GM23248 (cell line): ENCODE results near the gene CIPC. TPM values are rescaled to one million over a fixed set of nuclear protein-coding genes. Genes with fewer than 3 reads are reported as not detected.
A peak's percentile ranks its signal among the peaks of the same experiment; 100 is the strongest.

ENCODE experiments used
- DNase-seq: peaks from one replicate; pipeline ENCODE4 v3.0.0-alpha.2; 2015
- H2AFZ ChIP-seq: fragments of 200-600 bp; sonication (generic); 2 replicates; pipeline ENCODE4 v1.6.1; 2016; ENCODE audit warnings: antibody characterized with exemption
- H3F3A ChIP-seq: fragments of 200-600 bp; sonication (generic); 2 replicates; pipeline ENCODE4 v1.6.1; 2016; ENCODE audit warnings: mild to moderate bottlenecking, antibody characterized with exemption, mixed run types; ENCODE audit not compliant: insufficient read depth
- H3K27ac ChIP-seq: fragments of 200-600 bp; sonication (generic); 2 replicates; pipeline ENCODE4 v1.5.1; 2016; ENCODE audit warnings: mild to moderate bottlenecking
- H3K27me3 ChIP-seq: fragments of 200-600 bp; sonication (generic); replicated peaks from 2 replicates; pipeline ENCODE4 v1.6.1; 2016; ENCODE audit warnings: mild to moderate bottlenecking; ENCODE audit not compliant: insufficient read depth
- H3K36me3 ChIP-seq: fragments of 200-600 bp; sonication (generic); 2 replicates; pipeline ENCODE4 v1.6.1; 2016; ENCODE audit warnings: low read depth, mild to moderate bottlenecking
- H3K4me1 ChIP-seq: fragments of 200-600 bp; sonication (generic); 2 replicates; pipeline ENCODE4 v1.6.1; 2016; ENCODE audit warnings: mild to moderate bottlenecking; ENCODE audit not compliant: insufficient read depth
- H3K4me2 ChIP-seq: fragments of 200-600 bp; sonication (generic); one replicate; pipeline ENCODE4 v1.6.1; 2016; ENCODE audit warnings: mild to moderate bottlenecking; ENCODE audit not compliant: unreplicated experiment
- H3K4me3 ChIP-seq: fragments of 200-600 bp; sonication (generic); 2 replicates; pipeline ENCODE4 v1.5.1; 2016; ENCODE audit warnings: mild to moderate bottlenecking
- H3K79me2 ChIP-seq: fragments of 200-600 bp; sonication (generic); 2 replicates; pipeline ENCODE4 v1.6.1; 2016; ENCODE audit warnings: mild to moderate bottlenecking; ENCODE audit not compliant: insufficient read depth
- H3K9ac ChIP-seq: fragments of 200-600 bp; sonication (generic); 2 replicates; pipeline ENCODE4 v1.6.1; 2016; ENCODE audit warnings: mild to moderate bottlenecking
- H3K9me2 ChIP-seq: fragments of 200-600 bp; sonication (generic); 2 replicates; pipeline ENCODE4 v1.6.1; 2016; ENCODE audit warnings: mixed run types, mild to moderate bottlenecking, moderate library complexity; ENCODE audit not compliant: insufficient read depth
- H3K9me3 ChIP-seq: fragments of 200-600 bp; sonication (generic); one replicate; pipeline ENCODE4 v1.6.1; 2017; ENCODE audit warnings: low read depth
- H4K20me1 ChIP-seq: fragments of 200-600 bp; sonication (generic); 2 replicates; pipeline ENCODE4 v1.6.0; 2016; ENCODE audit not compliant: insufficient read depth
- EZH2 ChIP-seq: fragments of 200-600 bp; sonication (generic); IDR thresholded peaks from 2 replicates; pipeline ENCODE4 v1.6.1; 2018; ENCODE audit warnings: antibody characterized with exemption, mild to moderate bottlenecking; ENCODE audit not compliant: insufficient read depth, poor library complexity, severe bottlenecking
- EZH2phosphoT487 ChIP-seq: fragments of 200-600 bp; sonication (generic); IDR thresholded peaks from 2 replicates; pipeline ENCODE4 v1.6.1; 2018; ENCODE audit warnings: antibody characterized with exemption, moderate library complexity, mild to moderate bottlenecking, low read depth; ENCODE audit not compliant: insufficient read depth
- WGBS, 2 experiments: methylation state at CpG; one replicate each; pipeline ENCODE4 v1.1.6; 2015 to 2017; ENCODE audit warnings: low lambda C conversion rate in 2 of 2, low coverage in 1 of 2; ENCODE audit errors: missing lambda C conversion rate in 2 of 2; 5-methylcytosine and 5-hydroxymethylcytosine counted together
- in situ Hi-C: fragments of 300-500 bp; cut with MboI; formaldehyde crosslinking; loops from 2 replicates; pipeline ENCODE4 v1.15.0; 2020
- polyA plus RNA-seq: library from polyadenylated mRNA; unstranded; fragments of >200 nt; fragmentation: Nextera tagmentation; extraction: Ambion mirVana; gene quantifications from 2 replicates; pipeline ENCODE4 v1.2.1, GENCODE V29; 2016
- total RNA-seq: library from RNA; depleted of rRNA; stranded (reverse); fragments of >200 nt; shearing (Covaris generic); gene quantifications from 2 replicates; pipeline ENCODE4 v1.2.3, GENCODE V29; 2014; rRNA removed

CIPC gene, protein sequence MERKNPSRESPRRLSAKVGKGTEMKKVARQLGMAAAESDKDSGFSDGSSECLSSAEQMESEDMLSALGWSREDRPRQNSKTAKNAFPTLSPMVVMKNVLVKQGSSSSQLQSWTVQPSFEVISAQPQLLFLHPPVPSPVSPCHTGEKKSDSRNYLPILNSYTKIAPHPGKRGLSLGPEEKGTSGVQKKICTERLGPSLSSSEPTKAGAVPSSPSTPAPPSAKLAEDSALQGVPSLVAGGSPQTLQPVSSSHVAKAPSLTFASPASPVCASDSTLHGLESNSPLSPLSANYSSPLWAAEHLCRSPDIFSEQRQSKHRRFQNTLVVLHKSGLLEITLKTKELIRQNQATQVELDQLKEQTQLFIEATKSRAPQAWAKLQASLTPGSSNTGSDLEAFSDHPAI
- total RNA-seq: 10.8 and 14.4 TPM in 2 replicates
- polyA plus RNA-seq: 5.5 and 5.6 TPM in 2 replicates

DNA sequence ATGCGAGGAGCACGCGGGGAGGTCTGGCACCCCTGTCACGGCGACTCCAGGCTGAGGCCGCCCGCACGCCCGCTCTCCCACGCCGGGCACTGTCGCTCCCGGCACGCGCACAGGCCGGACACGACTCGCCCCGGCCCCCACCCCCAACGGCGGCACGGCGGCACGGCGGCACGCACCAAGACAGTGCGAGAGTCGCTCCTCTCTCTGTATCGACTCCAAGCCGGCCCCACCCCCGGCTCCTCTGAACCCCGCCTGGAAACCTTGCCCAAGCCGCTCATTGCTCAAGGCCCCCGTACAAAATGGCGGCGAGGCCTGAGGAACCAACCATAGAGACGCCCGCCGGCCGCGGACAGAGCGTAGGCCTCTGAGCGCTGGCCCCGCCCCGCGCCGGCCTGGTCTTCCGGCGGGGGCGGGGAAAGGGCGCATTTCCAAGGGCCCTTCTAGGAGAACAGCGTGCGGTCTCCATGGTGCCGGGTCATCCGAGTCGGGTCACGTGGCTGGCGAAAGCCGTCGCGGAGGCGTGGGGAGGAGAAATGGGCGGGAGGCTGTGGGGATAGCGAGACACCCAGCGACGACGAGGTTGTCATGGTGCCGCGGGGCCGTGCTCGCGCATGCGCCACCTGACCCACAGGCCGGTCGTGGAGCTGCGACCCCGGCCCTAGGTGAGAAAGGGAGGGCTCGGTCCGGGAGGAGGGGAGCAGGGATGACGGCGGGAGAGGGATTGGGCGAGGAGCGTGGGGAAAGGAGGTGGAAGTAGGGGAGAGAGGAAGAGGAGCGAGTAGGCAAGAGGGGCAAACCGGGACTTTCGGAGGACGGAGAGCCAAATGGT is at the start of gene CIPC:
Gene CIPC, plus strand, starts transcription at position 559 of the 829 bp plus-strand sequence. CDS start 7,451 bp downstream, outside the sequence.
- WGBS, 2 experiments: 1 to 2% methylated on average over 47 to 83 of the region's 87 CpGs
- Histone ChIP-seq H3K27me3 (no peaks in the 10 kb centered on the region), H3K4me2 (peak within 1 kb of the TSS; percentile 96), H3K4me3 (peak within 1 kb of the TSS; percentile 88), H3K9me3 (no peaks in the 10 kb centered on the region), H3K79me2 (peaks cover 31% of the 10 kb centered on the region), H3K27ac (peak within 1 kb of the TSS; percentile 85), H4K20me1 (no peaks in the 10 kb centered on the region), H3K9me2 (no peaks in the 10 kb centered on the region), H2AFZ (peak within 1 kb of the TSS; percentile 93), H3K36me3 (no peaks in the 10 kb centered on the region), H3F3A (peaks cover 16% of the 10 kb centered on the region), H3K4me1 (peaks cover 18% of the 10 kb centered on the region), H3K9ac (peak within 1 kb of the TSS; percentile 92)
- DNase-seq: peak; percentile 99
- in situ Hi-C loops: loop anchor here (25.0 kb wide), 1 partner anchor 386 kb away; no protein-coding TSS in a partner anchor
- TF ChIP-seq EZH2 (no peak), EZH2phosphoT487 (no peak)

DNA sequence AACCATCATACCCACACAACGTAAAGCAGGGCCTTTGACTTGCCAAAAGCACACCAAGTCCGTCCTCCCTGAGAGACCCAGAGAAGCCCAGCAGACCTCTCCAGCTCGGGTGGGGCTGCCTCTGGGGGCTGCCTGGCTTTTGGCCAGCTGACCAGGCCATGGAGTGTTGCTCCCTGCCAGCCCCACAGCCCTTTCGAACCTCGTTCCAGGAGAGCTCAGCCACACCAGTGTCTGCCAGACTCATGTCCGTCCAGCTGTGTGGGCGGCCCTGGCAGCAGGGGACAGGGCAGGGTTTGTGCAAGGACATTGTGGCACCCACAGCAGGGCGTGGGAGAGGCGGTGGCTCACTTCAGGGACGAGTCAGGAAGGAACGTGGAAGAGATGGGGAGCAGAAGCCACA is 46.9 kb upstream of the CIPC start:
- H3K4me3 ChIP-seq: no peak overlapping the region
- H3K9me2 ChIP-seq: no peaks in the 10 kb centered on the region
- H3K9ac ChIP-seq: peak overlapping the region; percentile 30
- no peaks in the 10 kb centered on the region for H3K79me2 ChIP-seq
- in situ Hi-C loops: no loop called here
- H3K4me2 ChIP-seq: no peak overlapping the region
- DNase-seq: peak; percentile 73
- H3K36me3 ChIP-seq: no peaks in the 10 kb centered on the region
- no peaks in the 10 kb centered on the region for H4K20me1 ChIP-seq
- WGBS, 2 experiments: 9 to 13% methylated on average over 9 to 11 of the region's 11 CpGs
- TF ChIP-seq EZH2phosphoT487 (no peak), EZH2 (no peak)
- H3F3A ChIP-seq: peaks cover 15% of the 10 kb centered on the region
- peak overlapping the region; percentile 40 for H3K27ac ChIP-seq
- no peaks in the 10 kb centered on the region for H3K9me3 ChIP-seq
- H2AFZ ChIP-seq: peak overlapping the region; percentile 64
- peaks cover 26% of the 10 kb centered on the region for H3K4me1 ChIP-seq
- H3K27me3 ChIP-seq: no peaks in the 10 kb centered on the region

DNA sequence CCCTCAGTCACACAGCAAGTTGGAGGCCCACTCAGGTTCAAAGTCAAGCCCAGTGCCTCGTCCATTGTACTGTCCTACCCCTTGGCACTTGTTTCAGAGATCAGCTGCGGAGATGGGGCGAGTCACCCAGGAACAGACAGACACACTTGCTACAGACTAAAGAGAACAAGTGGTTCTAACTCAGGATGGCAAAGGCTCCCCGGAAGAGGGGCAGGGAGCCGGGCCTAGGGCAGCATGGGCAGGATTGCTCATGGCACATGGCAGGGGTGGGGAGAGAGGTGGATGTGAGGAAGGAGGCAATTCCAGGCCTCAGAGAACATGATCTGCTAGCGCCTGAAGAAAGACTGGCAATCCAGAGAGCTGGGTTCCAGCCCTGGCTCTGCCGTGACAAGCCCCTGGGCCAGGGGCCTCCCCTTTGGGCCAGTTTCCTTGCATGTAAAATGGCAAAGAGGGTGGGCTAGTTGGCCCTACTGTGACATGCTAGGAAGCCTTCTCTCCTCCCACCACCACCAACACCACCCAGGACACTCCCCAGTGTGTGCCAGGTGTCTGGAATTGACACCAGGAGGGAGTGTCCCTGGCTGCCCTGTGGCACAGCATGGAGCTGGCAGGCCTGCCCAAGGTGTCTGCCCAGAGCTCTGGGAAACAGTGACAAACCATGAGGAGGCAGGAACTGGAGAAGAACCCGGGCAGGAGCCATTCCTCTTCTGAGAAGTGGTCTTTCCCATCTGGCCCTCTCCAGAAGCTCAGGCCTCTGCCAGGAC is 45.6 kb upstream of the CIPC start:
- TF ChIP-seq EZH2phosphoT487 (no peak), EZH2 (no peak)
- Histone ChIP-seq H3K27ac (peak overlapping the region; percentile 18; the same call in 1 of the 2 replicates), H3K4me3 (no peak overlapping the region), H4K20me1 (no peaks in the 10 kb centered on the region), H3K36me3 (no peaks in the 10 kb centered on the region), H3K4me1 (peaks cover 24% of the 10 kb centered on the region), H3F3A (peaks cover 7% of the 10 kb centered on the region; the same call in 1 of the 2 replicates), H3K9ac (peak overlapping the region; percentile 17; the same call in 1 of the 2 replicates), H3K9me3 (no peaks in the 10 kb centered on the region), H3K27me3 (no peaks in the 10 kb centered on the region), H3K79me2 (no peaks in the 10 kb centered on the region), H2AFZ (no peak overlapping the region), H3K4me2 (no peak overlapping the region), H3K9me2 (no peaks in the 10 kb centered on the region)
- 46 to 51% methylated on average over 8 of the region's 8 CpGs for WGBS, 2 experiments
- DNase-seq: peak; percentile 57
- in situ Hi-C loops: no loop called here
